Ovary (tissue), 9 donors: ENCODE data around the gene OAS3. TPM values are rescaled to one million over a fixed set of nuclear protein-coding genes. Genes with fewer than 3 reads are reported as not detected.

Experiments
- DNase-seq, 5 donors: peaks; one replicate each; pipeline ENCODE4 v3.0.0-alpha.2; 2019 to 2020
- H3K27ac ChIP-seq, 2 donors: fragments of 200-600 bp; one replicate each; pipeline versions ENCODE4 v1.5.1 to v1.8.0; 2019 to 2022
- H3K27me3 ChIP-seq: fragments of 200-600 bp; one replicate; pipeline ENCODE4 v1.8.0; 2022
- H3K36me3 ChIP-seq: fragments of 200-600 bp; sonication (generic); one replicate; pipeline ENCODE4 v1.5.1; 2019
- H3K4me1 ChIP-seq: one replicate; pipeline ENCODE4 v1.8.1; 2013; ENCODE audit warnings: mild to moderate bottlenecking, moderate library complexity; ENCODE audit not compliant: insufficient read depth
- H3K4me3 ChIP-seq: fragments of 200-600 bp; sonication (generic); one replicate; pipeline ENCODE4 v1.5.1; 2017
- H3K9me3 ChIP-seq, 2 donors: fragments of 200-600 bp in 1 of 2; sonication (generic) in 1 of 2; one replicate each; pipeline versions ENCODE4 v1.5.1 to v1.8.1; 2013 to 2019; ENCODE audit warnings: mild to moderate bottlenecking in 1 of 2, moderate library complexity in 1 of 2
- EP300 ChIP-seq: sonication (generic); formaldehyde crosslinking; IDR thresholded peaks from one replicate; pipeline ENCODE4 v1.6.1; 2017; ENCODE audit warnings: antibody characterized with exemption
- POLR2A ChIP-seq: fragments of 450-650 bp; IDR thresholded peaks from one replicate; pipeline ENCODE4 v1.6.1; 2017; ENCODE audit warnings: antibody characterized with exemption, mild to moderate bottlenecking, moderate library complexity
- WGBS, 3 donors: extraction: QIAGEN DNeasy Blood & Tissue Kit in 1 of 3; methylation state at CpG; one replicate each; pipeline versions ENCODE4 v1.1.5 to v1.1.7; 2013 to 2017; 5-methylcytosine and 5-hydroxymethylcytosine counted together
- intact Hi-C, 4 donors: fragments of 100-400 bp; cut with DNase I; formaldehyde crosslinking; loops; one replicate each; pipeline versions ENCODE4 v1.11.0 to v1.15.1; 2022 to 2023
- polyA plus RNA-seq, 2 donors: library from polyadenylated mRNA; stranded (reverse); fragments of 200-250 nt in 1 of 2; fragments of 350-450 nt in 1 of 2; fragmentation: Illumina TruSeq in 1 of 2; extraction: RNeasy Lipid Tissue Mini Kit (QIAGEN cat#74804) in 1 of 2; gene quantifications; one replicate each; pipeline ENCODE4 v1.2.3, GENCODE V29; 2013 to 2014
- total RNA-seq, 7 donors: library from RNA; depleted of rRNA in 2 of 7; stranded (reverse); fragments of >200 nt in 2 of 7; fragmentation: NEBNext Ultra II Directional in 3 of 7; extraction: Animal tissue kit (Norgen Biotek cat#: 25700) in 3 of 7; gene quantifications; one replicate each; pipeline versions ENCODE4 v1.1.0 to v1.2.4, GENCODE V29; 2016 to 2023
- TF ChIP-seq, protein P1 (sequence below), 3 donors: fragments of 450-650 bp in 2 of 3; fragments of 200-600 bp in 1 of 3; IDR thresholded peaks; one replicate each; pipeline versions ENCODE4 v1.5.1 to v1.8.0; 2016 to 2022; ENCODE audit warnings: antibody characterized with exemption in 3 of 3, mild to moderate bottlenecking in 1 of 3
- donor health status: DM: no; HTN: no; CAD: no; lungs with moderate emphysema.
- donor health status: DM: no; HTN: no; CAD: no.
- donor health status: Bipolar disorder and iron deficiency.
- donor health status: DM: yes; HTN: yes; CAD: no.
- donor health status: DM: no; HTN: no; CAD: no.
- donor health status: DM: yes; HTN: yes; CAD: no.

OAS3 gene
- total and polyA plus RNA-seq, 9 donors, result 2.3 to 26.2 (median 7.9) TPM

DNA sequence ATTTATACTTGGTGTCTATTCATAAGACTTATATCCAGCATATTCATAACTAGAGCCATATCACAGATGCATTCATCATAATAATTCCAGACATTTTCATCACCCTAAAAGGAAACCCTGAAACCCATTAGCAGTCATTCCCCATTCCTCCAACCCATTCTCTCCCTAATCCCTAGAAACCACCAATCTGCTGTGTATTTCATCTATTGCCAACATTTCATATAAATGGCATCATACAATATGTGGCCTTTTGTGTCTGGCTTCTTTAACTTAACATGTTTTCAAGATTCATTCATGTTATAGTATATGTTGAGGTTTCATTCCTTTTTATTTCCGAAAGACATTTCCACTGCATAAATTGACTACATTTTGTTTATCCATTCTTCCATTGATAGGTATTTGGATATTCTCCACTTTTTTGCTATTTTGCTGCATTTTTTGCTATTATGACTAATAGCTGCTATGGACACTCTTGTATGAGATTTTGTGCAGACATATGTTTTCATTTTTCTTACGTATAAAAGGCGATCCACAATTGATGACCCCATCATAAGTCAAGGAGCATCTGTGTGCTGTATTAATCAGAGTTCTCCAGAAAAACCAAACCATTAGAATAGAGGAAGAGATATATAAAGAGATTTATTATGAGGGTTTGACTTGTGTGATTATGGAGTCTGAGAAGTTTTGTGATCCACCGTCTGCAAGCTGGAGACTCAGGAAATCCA is 34.9 kb downstream of the OAS3 start:
- peaks cover 2% of the 10 kb centered on the region for H3K4me1 ChIP-seq
- no peak overlapping the region for H3K4me3 ChIP-seq
- no peak overlapping the region for H3K27ac ChIP-seq
- TF ChIP-seq EP300 (no peak), POLR2A (no peak)
- TF ChIP-seq, protein P1, sequence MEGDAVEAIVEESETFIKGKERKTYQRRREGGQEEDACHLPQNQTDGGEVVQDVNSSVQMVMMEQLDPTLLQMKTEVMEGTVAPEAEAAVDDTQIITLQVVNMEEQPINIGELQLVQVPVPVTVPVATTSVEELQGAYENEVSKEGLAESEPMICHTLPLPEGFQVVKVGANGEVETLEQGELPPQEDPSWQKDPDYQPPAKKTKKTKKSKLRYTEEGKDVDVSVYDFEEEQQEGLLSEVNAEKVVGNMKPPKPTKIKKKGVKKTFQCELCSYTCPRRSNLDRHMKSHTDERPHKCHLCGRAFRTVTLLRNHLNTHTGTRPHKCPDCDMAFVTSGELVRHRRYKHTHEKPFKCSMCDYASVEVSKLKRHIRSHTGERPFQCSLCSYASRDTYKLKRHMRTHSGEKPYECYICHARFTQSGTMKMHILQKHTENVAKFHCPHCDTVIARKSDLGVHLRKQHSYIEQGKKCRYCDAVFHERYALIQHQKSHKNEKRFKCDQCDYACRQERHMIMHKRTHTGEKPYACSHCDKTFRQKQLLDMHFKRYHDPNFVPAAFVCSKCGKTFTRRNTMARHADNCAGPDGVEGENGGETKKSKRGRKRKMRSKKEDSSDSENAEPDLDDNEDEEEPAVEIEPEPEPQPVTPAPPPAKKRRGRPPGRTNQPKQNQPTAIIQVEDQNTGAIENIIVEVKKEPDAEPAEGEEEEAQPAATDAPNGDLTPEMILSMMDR (IDR thresholded peaks at IDR 0.05), result no peak
- WGBS, 3 donors, result 51 to 61% (median 51%) methylated on average over 4 of the region's 4 CpGs
- H3K27me3 ChIP-seq, result no peaks in the 10 kb centered on the region
- no peaks in the 10 kb centered on the region for H3K9me3 ChIP-seq
- intact Hi-C loops, result no loop called here
- no peak for DNase-seq
- no peaks in the 10 kb centered on the region for H3K36me3 ChIP-seq

DNA sequence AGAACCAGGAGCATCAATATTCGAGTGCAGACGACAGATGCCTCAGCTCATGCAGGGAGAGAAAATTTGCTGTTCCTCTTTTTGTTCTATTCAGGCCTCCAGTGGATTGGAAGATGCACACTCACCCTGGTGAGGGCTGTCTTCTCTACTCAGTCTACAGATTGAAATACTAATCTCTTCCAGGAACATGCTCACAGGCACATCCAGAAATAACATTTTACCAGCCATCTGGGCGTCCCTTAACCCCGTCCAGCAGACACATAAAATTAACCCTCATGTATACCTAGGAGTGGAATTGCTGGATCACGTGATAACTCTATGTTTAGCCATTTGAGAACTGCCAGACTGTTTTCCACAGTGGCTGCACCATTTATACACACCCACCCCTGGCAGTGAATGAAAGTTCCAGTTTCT is 35.6 kb downstream of the OAS3 start:
- Histone ChIP-seq H3K4me3 (no peak overlapping the region), H3K27me3 (no peaks in the 10 kb centered on the region), H3K9me3 (no peaks in the 10 kb centered on the region), H3K4me1 (peaks cover 2% of the 10 kb centered on the region), H3K36me3 (no peaks in the 10 kb centered on the region), H3K27ac (no peak overlapping the region)
- no peak for DNase-seq
- TF ChIP-seq, protein P1 (IDR thresholded peaks at IDR 0.05), result no peak
- TF ChIP-seq EP300 (no peak), POLR2A (no peak)
- WGBS, 3 donors, result 18 to 23% (median 23%) methylated on average over 5 of the region's 5 CpGs
- intact Hi-C loops, result no loop called here

DNA sequence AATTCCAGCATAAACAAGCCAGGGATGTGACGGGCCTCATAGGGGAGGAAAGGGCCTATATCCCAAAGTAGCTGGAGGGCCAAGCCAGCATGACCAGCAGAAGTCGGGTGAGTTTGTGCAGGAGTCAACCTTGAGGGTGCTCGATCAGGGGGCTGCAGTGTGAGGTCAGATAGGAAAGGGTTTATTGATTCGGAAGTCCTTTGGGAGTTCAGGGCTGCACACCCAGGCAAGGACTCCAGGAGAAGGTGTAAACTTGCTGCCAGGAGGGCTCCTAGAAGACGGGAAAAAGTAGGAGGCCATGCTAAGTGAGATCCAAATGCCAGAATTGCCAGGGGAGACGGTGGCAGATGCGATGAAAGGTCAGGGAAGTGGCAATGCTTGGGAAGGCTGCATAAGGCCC is 36.6 kb downstream of the OAS3 start:
- no peaks in the 10 kb centered on the region for H3K36me3 ChIP-seq
- 83 to 86% (median 85%) methylated on average over 7 of the region's 7 CpGs for WGBS, 3 donors
- H3K4me3 ChIP-seq, result no peak overlapping the region
- no peak overlapping the region for H3K27ac ChIP-seq
- H3K4me1 ChIP-seq, result peaks cover 2% of the 10 kb centered on the region
- H3K9me3 ChIP-seq, result no peaks in the 10 kb centered on the region
- DNase-seq, result no peak
- no peaks in the 10 kb centered on the region for H3K27me3 ChIP-seq
- TF ChIP-seq EP300, result no peak
- TF ChIP-seq, protein P1 (IDR thresholded peaks at IDR 0.05), result no peak
- intact Hi-C loops, result no loop called here

DNA sequence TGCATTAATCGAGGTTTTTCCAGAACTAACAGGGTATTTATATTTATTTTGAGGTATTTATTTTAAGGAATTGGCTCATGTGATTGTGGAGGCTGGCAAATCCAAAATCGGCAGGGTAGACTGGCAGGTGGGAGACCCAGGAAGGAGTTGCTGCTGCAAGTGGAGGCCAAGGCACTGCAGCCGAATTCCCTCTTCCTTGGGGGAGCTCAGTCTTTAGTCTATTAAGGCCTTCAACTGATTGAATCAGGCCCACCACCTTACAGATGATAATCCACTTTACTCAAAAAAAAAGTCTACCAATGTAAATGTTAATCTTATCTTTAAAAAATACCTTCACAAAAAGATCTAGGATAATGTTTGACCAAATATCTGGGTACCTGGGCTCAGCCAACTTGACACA is 38.9 kb downstream of the OAS3 start:
- H3K9me3 ChIP-seq, result no peaks in the 10 kb centered on the region
- H3K4me1 ChIP-seq, result peaks cover 2% of the 10 kb centered on the region
- no peak overlapping the region for H3K27ac ChIP-seq
- 55 to 64% (median 60%) methylated on average over 3 of the region's 3 CpGs for WGBS, 3 donors
- TF ChIP-seq POLR2A (no peak), EP300 (no peak)
- TF ChIP-seq, protein P1 (IDR thresholded peaks at IDR 0.05), result no peak
- no peaks in the 10 kb centered on the region for H3K36me3 ChIP-seq
- intact Hi-C loops, result no loop called here
- no peak overlapping the region for H3K4me3 ChIP-seq
- no peak for DNase-seq
- H3K27me3 ChIP-seq, result no peaks in the 10 kb centered on the region
